Activated B cell treated with CpG ODN at 0.5 μM for 24 hours (primary cell): ENCODE measurements around the gene USB1. TPM values are rescaled to one million over a fixed set of nuclear protein-coding genes. Genes with fewer than 3 reads are reported as not detected.

ENCODE experiments used
- ATAC-seq: fragments of 200-7000 bp; cut with Tn5 transposase; one replicate; pipeline ENCODE4 v1.10.0; 2021; ENCODE audit warnings: low read depth, mild to moderate bottlenecking, moderate library complexity
- CTCF ChIA-PET: fragments of 350-600 bp; sonication (Branson Sonifier 250); formaldehyde crosslinking; loops from one replicate; lab custom pipeline; 2021; ENCODE audit warnings: antibody characterized with exemption; lab: Charles Lee
- POLR2A ChIA-PET: fragments of 350-600 bp; sonication (Branson Sonifier 250); formaldehyde crosslinking; loops from one replicate; lab custom pipeline; 2021; ENCODE audit warnings: antibody characterized with exemption; lab: Charles Lee
- DNase-seq: peaks from one replicate; pipeline ENCODE4 v3.0.0; 2022
- H3K27ac Mint-ChIP-seq: one replicate; pipeline ENCODE4 v1.8.0; 2020; ENCODE audit warnings: mixed read lengths
- H3K27me3 Mint-ChIP-seq: one replicate; pipeline ENCODE4 v1.8.0; 2021; ENCODE audit warnings: mixed read lengths
- H3K36me3 Mint-ChIP-seq: one replicate; pipeline ENCODE4 v1.8.0; 2021; ENCODE audit warnings: low read depth, mixed read lengths
- H3K4me1 Mint-ChIP-seq: one replicate; pipeline ENCODE4 v1.8.0; 2021; ENCODE audit warnings: mixed read lengths
- H3K4me3 Mint-ChIP-seq: one replicate; pipeline ENCODE4 v1.8.0; 2020; ENCODE audit warnings: mild to moderate bottlenecking, mixed read lengths
- H3K9me3 Mint-ChIP-seq: one replicate; pipeline ENCODE4 v1.8.0; 2020; ENCODE audit warnings: mixed read lengths
- intact Hi-C: fragments of 100-400 bp; cut with micrococcal nuclease; formaldehyde crosslinking; loops from one replicate; pipeline ENCODE4 v1.15.1; 2024
- total RNA-seq: library from RNA; stranded (reverse); gene quantifications from 2 replicates; pipeline ENCODE4 v1.2.3, GENCODE V29; 2022
- TF ChIP-seq, protein P1 (sequence below): fragments of 200-600 bp; IDR thresholded peaks from one replicate; pipeline ENCODE4 v1.8.0; 2022; ENCODE audit warnings: antibody characterized with exemption, mild to moderate bottlenecking

The USB1 gene
- total RNA-seq, 1 donor from 2014 or later = 40.7 TPM

DNA sequence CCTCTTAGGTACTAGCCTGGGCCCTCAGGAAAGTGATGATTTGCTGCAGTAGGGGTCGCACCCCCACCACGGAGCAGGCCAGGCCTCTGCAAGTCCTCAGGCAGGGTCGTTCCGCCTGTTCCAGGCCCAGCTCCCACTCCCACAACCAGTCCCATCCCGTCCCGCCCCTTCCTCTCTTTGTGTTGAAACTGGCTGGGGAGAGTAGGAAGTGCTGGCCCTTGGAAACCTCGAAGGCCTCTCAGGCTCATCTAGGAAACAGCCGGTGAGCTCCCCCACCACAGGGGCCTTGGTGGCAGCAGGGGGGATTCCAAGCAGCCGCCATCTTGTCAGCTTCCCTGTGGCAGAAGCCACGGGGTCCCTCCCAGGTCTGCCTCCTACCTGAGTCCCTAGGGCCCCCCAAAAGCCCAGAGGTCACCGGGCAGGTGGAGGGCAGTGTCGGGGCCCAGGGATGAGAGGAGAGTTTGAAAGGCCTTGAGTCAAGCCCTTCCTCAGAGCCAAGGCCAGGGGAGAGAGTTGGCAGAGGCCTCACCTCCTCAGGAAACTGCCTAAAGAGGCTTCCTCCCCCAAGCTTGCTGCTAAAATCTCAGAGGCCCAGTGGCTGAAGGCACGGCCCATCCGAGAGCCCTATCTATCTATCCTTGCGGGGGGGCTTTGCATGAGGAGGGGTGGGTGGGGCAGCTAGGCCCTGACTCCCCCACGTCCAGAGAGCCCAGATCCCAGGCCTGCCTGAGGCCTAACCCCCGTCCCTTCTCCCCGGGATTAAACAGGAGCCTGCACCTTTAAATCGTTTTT, 46.5 kb downstream of the USB1 start:
- DNase-seq (no peak), ATAC-seq (no peak)
- Mint-ChIP-seq H3K9me3 (no peaks in the 10 kb centered on the region), H3K27ac (no peak overlapping the region), H3K4me3 (no peak overlapping the region), H3K27me3 (peaks cover 6% of the 10 kb centered on the region), H3K36me3 (no peaks in the 10 kb centered on the region), H3K4me1 (no peaks in the 10 kb centered on the region)
- CTCF ChIA-PET = no interaction called here
- POLR2A ChIA-PET = no interaction called here
- TF ChIP-seq, protein P1, sequence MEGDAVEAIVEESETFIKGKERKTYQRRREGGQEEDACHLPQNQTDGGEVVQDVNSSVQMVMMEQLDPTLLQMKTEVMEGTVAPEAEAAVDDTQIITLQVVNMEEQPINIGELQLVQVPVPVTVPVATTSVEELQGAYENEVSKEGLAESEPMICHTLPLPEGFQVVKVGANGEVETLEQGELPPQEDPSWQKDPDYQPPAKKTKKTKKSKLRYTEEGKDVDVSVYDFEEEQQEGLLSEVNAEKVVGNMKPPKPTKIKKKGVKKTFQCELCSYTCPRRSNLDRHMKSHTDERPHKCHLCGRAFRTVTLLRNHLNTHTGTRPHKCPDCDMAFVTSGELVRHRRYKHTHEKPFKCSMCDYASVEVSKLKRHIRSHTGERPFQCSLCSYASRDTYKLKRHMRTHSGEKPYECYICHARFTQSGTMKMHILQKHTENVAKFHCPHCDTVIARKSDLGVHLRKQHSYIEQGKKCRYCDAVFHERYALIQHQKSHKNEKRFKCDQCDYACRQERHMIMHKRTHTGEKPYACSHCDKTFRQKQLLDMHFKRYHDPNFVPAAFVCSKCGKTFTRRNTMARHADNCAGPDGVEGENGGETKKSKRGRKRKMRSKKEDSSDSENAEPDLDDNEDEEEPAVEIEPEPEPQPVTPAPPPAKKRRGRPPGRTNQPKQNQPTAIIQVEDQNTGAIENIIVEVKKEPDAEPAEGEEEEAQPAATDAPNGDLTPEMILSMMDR = no peak
- intact Hi-C loops = no loop called here

DNA sequence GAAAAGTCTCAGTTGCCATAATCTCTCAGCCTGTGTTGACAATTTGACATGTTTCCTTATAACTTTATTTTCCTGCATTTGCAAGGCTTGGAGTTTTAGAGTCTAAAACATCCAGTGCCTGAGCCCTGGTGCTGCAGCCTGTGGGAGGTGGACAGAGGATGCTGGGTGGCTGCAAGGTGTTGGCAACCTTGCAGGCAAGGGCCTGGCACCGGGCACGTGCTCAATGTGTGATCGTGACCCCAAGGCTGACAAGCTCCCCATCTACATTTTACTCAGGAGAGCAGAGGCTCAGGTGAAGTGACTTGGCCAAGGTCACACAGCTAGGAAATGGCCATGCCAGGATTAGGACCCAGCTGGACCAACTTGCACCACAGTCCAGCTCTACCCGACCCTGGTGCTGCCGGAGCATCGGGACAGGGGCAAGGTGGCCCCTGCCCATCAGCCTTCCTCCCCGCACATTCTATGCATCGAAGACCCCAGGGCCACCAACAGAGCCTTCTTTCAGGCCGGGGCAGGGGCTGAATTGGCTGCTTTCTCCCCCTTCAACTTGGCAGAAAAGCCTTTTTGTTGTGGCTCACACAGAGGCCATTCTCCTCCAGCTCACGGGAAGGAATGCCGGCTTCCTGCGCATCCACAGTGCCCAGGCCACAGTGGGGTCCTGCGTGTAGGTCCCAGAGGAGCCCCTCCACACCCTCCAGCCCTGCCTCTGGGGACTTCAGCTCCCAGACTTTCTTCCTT, 47.5 kb downstream of the USB1 start:
- DNase-seq (no peak), ATAC-seq (no peak)
- Mint-ChIP-seq H3K9me3 (no peaks in the 10 kb centered on the region), H3K4me3 (no peak overlapping the region), H3K4me1 (no peaks in the 10 kb centered on the region), H3K27me3 (peaks cover 6% of the 10 kb centered on the region), H3K27ac (no peak overlapping the region), H3K36me3 (no peaks in the 10 kb centered on the region)
- ChIA-PET CTCF (no interaction called here), POLR2A (no interaction called here)
- TF ChIP-seq, protein P1 = no peak
- intact Hi-C loops = no loop called here

GRCh38 chr16:58049232-58050185, 48.3 kb downstream of the USB1 start:
- Mint-ChIP-seq H3K9me3 (no peaks in the 10 kb centered on the region), H3K27ac (no peak overlapping the region), H3K27me3 (peaks cover 6% of the 10 kb centered on the region), H3K4me1 (no peaks in the 10 kb centered on the region), H3K36me3 (no peaks in the 10 kb centered on the region), H3K4me3 (no peak overlapping the region)
- ChIA-PET CTCF (no interaction called here), POLR2A (no interaction called here)
- TF ChIP-seq, protein P1 = no peak
- DNase-seq (no peak), ATAC-seq (no peak)
- intact Hi-C loops = no loop called here

DNA sequence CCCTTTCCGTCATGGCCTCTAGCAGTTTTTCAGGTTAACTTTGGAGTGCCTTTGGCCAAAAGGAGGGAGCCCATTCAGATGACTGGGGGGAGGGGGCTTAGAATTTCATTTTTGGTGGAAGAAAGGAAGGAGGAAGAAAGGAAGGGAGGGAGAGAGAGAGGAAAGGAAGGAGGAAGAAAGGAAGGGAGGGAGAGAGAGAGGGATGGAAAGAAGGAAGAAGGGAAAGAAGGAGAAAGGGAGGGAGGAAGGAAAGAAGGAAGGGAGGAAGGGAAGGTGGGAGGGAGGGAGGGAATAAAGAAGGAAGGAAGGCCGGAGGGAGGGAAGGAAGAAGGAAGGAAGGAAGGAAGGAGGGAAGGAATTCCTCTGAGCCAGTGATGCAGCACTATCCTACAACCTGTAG, 50.1 kb downstream of the USB1 start:
- Mint-ChIP-seq H3K36me3 (no peaks in the 10 kb centered on the region), H3K4me3 (no peak overlapping the region), H3K9me3 (no peaks in the 10 kb centered on the region), H3K27me3 (peaks cover 6% of the 10 kb centered on the region), H3K27ac (no peak overlapping the region), H3K4me1 (no peaks in the 10 kb centered on the region)
- intact Hi-C loops = no loop called here
- POLR2A ChIA-PET = no interaction called here
- no peak for ATAC-seq
- no peak for DNase-seq
- TF ChIP-seq, protein P1 = no peak
- CTCF ChIA-PET = no interaction called here
